Stimulated activated CD8-positive, alpha-beta memory T cell treated with anti-CD3 and anti-CD28 coated beads, Interleukin-4, amount 100 ng/mL, for 4 hours (primary cell): Measurements from ENCODE around the gene CTSD.

Source experiments
- DNase-seq, 2 donors: peaks; one replicate each; pipeline ENCODE4 v3.0.0-alpha.2; 2020; ENCODE audit warnings: low read depth in 2 of 2, low spot score in 1 of 2

The CTSD gene

GRCh38 chr11:1731451-1732059 lies 32.2 kb downstream of the CTSD start:
- DNase-seq = no peak

DNA sequence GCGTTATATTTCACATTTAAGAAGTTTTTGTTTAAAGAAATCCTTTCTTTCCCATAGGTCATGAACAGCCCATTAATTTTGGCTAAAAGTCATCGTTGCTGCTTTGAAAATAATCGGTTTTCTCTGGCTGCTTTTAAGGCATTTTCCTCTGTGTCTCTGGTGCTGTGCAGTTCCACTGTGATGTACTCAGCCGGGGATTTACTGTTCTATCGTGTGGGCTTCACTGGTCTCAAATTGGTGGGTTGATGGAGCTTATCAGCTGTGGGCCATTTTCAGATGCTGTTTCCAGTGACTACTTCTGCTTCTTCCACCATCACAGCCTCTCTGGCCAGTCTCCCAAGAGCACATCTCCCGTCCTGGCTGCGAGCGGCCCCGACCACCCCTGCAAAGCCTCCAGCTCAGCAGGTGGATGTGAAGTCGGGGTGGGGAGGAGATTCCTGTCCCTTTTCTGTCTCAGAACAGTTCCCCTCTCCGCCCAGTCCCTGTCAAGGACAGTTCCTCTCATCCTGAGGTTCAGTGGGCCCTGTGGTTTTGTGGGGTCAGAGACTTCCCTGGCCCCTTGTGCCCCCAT lies 33.6 kb downstream of the CTSD start:
- no peak for DNase-seq

- no peak for DNase-seq
Observed at GRCh38 chr11:1729692-1730011, 34.1 kb downstream of the CTSD start.

DNA sequence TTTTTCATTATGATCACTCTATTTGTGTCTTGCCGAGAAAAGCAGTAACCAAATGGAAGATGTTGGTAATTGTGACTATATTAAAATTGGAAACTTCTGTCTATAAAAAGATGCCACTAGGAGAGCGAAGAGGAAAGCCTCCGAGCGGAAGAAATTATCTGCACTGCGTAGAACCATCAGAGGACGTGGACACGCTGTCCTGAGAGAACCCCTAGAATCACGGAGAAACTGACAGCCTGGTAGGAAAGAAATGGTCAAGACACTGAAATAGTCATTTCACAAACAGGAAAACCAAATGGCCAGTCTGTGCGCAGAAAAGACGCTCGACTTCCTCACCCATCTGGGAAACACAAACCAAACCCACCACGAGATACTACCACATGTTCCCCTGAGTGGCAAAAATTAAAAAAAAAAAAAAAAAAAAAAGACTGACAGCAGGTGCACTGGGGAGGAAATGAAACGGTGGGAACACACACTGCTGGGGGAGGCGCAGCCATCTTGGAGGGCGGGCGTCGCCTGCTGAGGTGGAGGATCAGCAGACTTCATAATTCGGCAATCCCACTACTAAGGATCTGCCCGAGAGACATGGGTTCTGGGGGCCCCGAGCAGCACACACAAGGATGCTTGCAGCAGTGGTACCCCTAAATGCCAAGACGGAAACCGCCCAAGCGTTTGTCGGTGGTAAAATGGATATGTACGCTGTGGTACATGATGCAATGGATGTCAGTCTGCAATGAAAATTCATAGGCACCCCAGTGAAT lies 34.6 kb downstream of the CTSD start:
- no peak for DNase-seq

DNA sequence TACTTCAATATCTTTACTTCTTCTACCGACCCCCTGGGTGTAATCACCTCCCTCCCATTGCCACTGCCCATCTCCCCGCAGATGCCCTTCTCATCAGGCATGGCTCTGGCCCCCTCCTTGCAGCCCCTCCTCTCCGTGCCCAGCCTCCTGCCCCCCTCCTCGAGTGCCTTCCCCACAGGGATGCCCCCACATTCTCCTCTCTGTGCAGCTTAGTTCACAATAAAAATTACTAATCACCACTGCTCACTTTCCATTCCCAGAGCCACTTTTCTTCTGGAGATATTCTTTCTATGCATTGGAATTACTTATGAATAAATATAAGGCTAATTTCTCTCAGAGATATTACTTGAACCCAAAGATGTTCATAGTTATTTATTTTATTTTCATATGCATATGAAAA lies 35.4 kb downstream of the CTSD start:
- no peak for DNase-seq

DNA sequence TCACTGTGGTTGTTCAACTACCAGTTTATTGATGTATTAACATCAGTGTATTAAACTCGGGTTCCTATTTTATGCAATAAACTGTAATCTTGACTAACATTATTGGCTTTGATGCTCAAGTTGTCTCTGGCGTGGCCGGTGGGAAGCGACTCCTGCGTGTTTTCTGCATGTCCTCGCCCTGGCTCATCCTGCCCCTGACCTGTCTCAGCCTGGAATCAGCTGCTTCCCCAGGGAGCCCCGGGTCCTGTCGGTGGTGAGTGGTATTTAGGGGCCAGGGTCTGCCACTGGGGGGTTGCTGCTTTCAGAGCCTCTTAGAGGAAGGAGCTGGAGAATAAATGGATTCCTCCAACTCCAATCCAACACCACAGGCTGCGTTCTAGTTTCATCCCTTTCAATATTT lies 35.9 kb downstream of the CTSD start:
- DNase-seq = no peak

DNA sequence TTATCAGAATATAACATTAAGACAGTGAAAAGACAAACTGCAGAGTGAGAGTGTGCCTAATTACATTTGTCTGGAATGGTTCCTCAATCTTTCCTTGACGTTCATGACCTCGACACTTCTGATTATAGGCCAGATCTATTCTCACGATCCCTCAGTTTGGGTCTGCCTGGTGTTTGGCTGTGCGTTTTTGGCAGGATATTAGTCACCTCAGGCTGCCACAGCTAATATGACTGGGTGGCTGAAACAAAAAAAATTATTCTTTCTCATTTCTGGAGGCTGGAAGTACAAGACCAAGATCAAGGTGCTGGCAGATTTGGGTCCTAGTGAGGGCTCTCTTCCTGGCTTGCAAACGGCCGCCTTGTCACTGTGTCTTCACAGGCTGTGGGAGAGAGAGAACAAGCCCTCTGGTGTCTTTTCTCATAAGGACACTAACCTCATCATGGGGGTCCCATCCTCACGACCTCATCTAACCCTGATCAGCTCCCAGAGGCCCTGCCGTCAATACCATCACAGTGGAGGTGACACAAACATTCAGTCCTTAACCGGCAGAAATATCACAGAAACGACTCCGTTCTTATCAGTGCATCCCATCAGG lies 36.5 kb downstream of the CTSD start:
- no peak for DNase-seq

DNA sequence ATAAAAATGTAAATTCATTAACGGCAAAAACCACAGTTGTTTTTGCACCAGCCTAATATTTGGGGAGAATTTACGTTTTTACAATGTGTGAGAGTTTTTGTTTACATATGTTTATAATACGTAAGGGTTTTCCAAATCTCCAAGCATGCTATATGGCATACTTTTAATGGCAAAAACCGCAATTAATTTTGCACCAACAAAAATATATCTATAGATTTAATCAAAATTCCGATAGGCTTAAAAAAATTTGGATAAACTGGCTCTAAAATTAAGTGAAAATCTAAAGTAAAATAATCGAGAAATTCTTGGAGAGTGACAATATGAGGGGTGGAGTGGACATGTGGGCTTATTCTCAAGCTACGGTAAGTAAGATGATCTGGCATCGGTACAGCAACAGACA lies 43.9 kb downstream of the CTSD start:
- no peak for DNase-seq

DNA sequence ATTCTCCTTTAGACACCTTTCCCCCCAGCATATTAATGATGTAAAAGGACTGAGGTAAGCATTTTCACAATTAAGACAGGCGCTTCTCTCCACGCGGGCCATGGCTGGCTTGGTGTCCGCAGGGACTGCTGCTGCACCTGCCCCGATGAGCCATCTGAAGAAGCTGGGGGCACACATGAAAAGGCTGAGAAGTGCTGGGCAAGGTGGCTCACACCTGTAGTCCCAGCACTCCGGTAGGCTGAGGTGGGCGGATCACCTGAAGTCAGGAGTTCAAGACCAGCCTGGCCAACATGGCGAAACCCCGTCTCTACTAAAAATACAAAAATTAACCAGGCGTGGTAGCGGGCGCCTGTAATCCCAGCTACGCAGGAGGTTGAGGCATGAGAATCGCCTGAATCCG lies 45.4 kb downstream of the CTSD start:
- DNase-seq = no peak

GRCh38 chr11:1717745-1718144 lies 46.0 kb downstream of the CTSD start:
- no peak for DNase-seq

- DNase-seq = no peak
Observed at GRCh38 chr11:1714908-1715885, 48.5 kb downstream of the CTSD start.

GRCh38 chr11:1708716-1709115 lies 55.0 kb downstream of the CTSD start:
- no peak for DNase-seq

GRCh38 chr11:1707751-1708150 lies 56.0 kb downstream of the CTSD start:
- DNase-seq = no peak

- DNase-seq = no peak
Observed at GRCh38 chr11:1706634-1707400, 56.9 kb downstream of the CTSD start.

DNA sequence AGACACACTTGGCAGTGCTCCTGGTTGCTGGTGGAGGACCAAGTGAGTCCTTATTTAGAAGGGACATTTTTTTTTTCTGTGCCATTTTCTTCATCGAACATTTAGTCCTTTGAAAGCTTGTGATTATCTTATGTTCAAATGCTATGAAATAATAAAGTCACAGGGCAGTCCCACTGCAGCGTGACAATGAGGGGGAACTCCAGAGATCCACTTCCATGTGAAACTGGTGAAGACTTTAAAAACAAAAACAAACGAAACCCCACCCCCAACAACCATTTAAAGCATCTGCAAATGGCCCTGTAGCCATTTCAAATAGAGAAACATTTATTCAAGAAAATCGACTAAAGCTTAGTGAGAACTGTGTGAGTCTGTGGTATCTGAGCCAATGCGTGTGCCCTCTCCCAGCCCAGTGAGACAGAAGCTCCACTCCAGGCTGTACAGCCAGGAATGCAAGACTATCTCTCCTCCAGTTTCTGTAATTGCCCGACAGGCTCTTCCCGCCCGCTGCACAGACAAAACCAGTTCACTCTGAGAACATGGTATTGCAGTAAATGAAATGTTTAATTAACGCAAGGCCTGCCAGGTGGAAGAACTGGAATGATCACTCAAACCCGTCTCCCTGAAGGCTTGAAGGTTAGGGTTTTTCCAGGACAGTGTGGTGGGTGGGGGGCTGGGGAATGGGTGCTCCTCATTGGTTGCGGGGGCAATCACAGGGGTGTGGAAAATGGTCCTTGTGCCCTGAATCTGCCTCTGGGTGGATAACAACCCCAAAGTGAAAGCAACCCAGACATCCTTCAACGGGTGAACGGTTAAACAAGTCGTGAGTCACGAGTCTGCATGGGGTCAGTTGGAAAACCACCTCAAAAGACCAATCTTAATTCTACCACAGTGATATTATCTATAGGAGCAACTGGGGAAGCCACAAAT lies 58.3 kb downstream of the CTSD start:
- DNase-seq = no peak

DNA sequence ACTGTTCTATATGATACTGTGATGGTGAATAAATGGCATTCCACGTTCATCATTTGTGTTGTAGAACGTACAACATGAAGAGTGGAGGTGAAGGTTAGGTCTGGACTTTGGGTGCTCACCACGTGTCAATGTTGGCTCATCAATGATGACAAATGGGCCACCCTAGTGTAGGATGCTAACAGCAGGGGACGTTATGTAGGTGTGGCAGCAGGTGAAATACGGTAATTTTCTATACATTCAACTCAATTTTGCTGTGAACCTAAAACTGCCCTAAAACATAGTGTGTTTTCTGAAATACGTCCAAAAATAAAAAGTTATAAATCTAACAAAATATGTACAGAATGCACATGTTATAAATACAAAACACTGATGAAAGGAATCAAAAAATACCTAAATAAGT lies 60.6 kb downstream of the CTSD start:
- DNase-seq = no peak
